HUDEP-2 (cell line): Measurements from ENCODE around the gene AGPAT3.

Source experiments
- DNase-seq, 76 experiments: peaks; one replicate each; lab custom pipeline; 2025; ENCODE audit not compliant: unreplicated experiment in 76 of 76; lab: John Stamatoyannopoulos, UW

The AGPAT3 gene

GRCh38 chr21:43919871-43920801 lies 55.1 kb downstream of the AGPAT3 start:
- no peak for DNase-seq

GRCh38 chr21:43921571-43921978 lies 56.6 kb downstream of the AGPAT3 start:
- DNase-seq = no peak

- peak in 72 of 76 experiments; percentile 21 to 97 (median 82) for DNase-seq
Observed at GRCh38 chr21:43921979-43922945, 57.2 kb downstream of the AGPAT3 start.

GRCh38 chr21:43922949-43923348 lies 57.9 kb downstream of the AGPAT3 start:
- no peak for DNase-seq

DNA sequence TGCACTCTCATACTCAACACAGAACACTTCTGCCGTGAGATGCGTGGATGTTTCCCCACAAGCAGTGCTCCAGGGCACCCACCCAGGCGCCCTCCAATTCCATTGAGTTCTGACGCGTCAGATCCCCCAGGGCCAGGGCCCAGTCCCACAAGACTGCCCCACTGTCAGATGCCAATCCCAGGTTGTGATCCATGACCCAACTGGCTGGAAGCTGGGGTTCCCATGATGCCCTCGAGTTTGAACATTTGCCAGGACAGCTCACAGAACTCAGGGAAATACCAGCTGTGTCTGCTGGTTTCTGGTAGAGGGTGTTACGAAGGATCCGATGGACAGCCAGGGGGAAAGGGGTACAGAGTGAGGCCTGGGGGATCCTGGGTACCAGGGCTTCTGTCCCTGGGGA lies 58.4 kb downstream of the AGPAT3 start:
- no peak for DNase-seq

DNA sequence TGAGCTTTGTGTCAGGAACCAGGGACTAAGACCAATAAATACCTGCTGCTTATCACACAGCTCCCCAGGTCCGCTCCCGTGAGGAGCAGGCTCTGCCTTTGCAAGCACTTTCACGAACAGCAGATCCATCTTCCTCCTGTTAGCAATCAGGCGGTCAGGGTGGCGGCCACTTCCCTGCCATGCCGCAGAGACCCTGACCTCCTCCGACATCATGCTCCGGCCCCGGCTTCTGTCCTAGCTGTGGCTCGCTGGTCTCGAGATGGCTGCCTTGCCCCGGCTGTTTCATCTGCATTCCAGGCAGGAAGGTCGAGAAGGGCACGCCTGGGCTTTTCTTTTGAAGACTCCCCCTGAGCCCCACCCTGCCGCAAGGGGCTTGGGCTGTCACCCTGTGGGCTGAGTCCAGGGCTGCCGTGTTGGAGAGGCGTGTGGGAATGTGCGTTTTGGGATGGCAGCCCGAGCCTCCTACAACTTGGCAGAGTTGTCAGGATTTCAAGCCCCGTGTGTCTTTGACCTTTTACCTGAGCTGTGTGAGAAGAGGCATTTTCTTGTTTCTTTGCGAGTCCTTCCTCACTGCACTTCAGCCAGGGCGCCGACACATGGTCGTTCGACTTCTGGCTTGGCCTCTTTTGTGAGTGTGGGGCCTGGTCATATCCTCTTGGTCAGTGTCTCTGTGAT lies 59.5 kb downstream of the AGPAT3 start:
- DNase-seq = no peak

GRCh38 chr21:43925096-43925481 lies 60.1 kb downstream of the AGPAT3 start:
- peak in 72 of 76 experiments; percentile 48 to 86 (median 72) for DNase-seq

- DNase-seq = no peak
Observed at GRCh38 chr21:43925609-43926008, 60.6 kb downstream of the AGPAT3 start.

DNA sequence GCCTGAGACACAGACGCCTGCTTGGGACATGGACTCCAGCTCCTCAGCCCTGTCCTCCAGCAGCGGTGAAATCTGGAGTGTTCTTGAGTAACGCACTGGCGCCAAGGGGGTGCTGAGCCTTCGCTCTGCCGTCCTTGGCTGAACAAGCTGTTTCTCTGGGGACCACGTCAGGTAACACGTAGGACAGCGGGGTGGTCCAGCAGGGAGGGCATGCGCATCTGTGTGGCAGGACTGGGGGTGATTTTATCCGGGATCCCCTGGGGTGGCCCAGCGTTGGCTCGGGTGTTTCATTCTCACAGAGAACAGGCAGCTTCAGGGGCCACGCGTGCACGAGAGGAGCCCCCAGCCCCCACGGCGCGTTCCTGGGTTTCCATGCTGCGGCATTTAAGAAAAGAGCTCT lies 61.2 kb downstream of the AGPAT3 start:
- no peak for DNase-seq

GRCh38 chr21:43927591-43928221 lies 62.7 kb downstream of the AGPAT3 start:
- DNase-seq = peak in 2 of 76 experiments; percentile 18 to 25

GRCh38 chr21:43928222-43929125 lies 63.5 kb downstream of the AGPAT3 start:
- DNase-seq = no peak

GRCh38 chr21:43929217-43929971 lies 64.4 kb downstream of the AGPAT3 start:
- DNase-seq = no peak

DNA sequence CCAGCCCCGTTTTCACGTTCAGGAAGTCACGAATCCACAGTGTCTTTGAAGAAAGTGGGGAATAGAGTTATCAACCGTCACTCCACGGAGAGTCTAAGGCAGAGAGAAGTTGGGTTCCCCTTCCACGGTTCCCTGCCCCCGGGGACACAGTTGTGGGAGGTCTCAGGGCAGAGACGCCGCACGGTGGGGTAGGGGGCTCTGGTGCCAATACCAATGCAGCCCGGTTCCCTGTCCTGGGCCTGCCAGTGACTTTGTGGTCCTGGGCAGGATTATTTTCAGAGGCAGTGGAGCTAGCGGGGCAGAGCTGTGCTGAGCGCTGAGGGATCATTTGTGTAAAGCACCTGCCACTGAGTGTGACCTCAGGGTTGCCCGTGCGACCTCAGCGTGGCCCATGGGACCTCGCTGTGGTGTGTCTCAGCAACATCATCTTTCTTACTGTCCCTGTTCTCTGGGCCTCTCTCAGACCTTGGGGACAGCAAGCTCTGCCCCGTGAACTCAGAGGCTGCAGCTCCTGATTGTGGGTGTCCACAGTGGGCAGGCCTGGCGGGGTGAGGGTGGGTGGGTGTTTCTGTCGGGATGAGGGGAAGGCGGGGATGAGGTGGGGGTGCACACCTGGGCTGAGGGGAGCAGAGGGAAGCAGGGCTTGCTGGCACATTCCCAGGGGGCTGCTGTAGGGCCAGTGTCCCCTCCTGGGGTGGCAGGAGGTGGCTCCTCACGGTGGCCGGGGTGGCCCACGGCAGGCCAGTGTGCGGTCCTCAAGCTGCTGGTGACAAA lies 65.2 kb downstream of the AGPAT3 start:
- DNase-seq = no peak

DNA sequence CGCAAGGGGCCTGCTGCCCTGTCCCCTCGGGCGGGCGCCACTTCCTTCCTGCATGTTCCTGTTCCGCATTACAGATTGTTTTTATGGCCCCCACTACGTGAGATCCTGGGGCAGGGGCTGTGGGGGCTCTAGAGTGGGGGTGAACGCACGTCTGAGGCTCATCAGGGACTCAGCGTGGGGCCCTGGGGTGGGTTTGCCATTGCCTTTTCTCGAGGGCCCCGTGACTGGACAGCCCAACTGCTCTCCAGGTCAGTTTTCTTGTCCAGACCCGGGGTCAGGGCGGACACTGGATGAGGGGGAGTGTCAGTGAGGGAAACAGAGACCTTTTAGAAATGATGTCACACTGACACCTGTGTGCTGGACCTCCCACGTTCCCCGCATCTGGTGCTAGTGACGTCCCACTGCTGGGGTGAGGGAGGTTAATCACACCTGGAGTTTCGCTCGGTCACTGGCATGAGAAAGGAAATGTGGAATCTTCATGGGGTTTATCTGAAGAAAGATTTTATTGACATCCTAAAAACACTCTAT lies 65.9 kb downstream of the AGPAT3 start:
- DNase-seq = no peak

- no peak for DNase-seq
Observed at GRCh38 chr21:43931489-43931888, 66.5 kb downstream of the AGPAT3 start.

DNA sequence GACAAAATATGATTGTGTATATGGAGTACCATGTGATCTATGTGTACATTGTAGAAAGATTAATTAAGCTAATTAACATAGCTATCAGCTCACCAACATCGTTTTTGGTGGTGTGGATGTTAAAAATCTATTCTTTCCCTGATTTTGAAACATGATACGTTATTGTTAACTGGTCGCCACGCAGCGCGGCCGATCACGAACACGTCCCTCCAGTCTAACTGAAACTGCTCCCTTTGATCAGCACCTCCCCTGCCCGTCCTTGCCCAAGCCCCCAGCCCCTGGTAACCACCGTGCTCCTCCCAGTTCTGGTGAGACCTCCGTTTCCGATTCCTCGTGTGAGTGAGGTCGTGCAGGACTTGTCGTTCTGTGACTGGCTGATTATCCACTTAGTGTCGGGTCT lies 67.0 kb downstream of the AGPAT3 start:
- DNase-seq = no peak

- DNase-seq = no peak
Observed at GRCh38 chr21:43933199-43933598, 68.2 kb downstream of the AGPAT3 start.

DNA sequence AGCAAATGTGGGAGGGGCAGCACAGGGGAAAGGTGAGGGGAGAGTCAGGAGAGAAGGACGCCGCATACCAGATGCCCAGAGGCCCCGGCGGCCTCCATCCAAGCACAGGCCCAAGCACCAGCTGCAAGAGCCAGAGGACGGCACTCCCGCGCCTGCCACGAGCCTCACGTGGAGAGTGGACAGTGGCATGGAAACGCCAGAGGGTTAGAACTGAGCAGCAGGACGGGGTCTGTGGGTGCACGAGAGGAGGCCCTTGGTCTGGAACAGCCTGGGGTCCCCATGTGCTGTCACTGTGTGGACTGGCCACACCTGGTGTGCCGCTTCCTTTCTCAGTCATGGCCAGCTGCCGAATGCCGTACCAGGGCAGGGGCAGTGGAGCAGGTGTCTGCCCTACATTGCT lies 68.7 kb downstream of the AGPAT3 start:
- DNase-seq = no peak
